ENCODE data around the gene KCNQ1. TPM values are rescaled to one million over a fixed set of nuclear protein-coding genes. Genes with fewer than 3 reads are reported as not detected.

KCNQ1 gene
- polyA plus RNA-seq, 5 donors, result 6.2 to 11.5 (median 8.5) TPM

DNA sequence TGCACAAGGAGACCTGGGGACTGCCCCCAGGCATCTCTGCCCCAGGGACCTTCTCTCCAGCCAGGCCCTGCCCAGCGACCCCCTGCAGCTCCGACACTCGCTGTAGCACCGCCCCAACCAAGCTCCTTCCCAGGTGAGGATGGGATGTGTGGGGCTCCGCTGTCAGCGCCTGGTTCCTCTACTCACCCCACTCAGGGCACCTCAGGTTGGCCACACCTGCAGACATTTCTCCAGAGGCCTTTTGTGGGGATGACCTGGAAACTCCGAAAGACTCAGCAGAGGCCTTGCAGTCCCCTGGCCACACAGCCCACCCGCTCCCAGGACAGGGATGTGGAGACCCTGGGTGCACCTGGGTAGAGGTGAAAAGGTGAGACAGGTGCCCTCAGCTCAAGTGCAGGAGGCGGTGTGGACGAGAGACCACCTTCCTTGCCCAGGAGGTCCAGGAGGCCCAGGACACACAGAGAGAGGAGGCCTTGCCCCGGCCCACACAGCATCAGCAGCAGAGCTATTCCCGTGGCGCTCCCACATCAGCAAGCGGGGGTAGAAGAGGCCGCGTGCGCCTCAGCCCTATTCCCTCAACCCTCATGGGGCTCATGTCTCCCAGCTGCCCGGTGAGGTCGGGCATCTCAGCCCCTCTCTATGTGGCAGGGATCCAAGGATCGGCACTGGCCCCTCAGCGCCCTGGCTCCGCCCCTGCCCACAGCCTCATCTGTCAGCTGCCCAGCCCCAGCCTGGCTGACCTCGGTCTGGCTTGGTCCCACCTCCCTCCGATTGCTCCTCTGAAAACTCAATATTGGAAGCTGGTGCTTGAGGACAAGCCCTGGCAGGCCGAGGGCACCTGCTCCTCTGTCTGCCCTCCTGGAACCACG lies 21.4 kb upstream of the KCNQ1 start:
- no peak for DNase-seq

DNA sequence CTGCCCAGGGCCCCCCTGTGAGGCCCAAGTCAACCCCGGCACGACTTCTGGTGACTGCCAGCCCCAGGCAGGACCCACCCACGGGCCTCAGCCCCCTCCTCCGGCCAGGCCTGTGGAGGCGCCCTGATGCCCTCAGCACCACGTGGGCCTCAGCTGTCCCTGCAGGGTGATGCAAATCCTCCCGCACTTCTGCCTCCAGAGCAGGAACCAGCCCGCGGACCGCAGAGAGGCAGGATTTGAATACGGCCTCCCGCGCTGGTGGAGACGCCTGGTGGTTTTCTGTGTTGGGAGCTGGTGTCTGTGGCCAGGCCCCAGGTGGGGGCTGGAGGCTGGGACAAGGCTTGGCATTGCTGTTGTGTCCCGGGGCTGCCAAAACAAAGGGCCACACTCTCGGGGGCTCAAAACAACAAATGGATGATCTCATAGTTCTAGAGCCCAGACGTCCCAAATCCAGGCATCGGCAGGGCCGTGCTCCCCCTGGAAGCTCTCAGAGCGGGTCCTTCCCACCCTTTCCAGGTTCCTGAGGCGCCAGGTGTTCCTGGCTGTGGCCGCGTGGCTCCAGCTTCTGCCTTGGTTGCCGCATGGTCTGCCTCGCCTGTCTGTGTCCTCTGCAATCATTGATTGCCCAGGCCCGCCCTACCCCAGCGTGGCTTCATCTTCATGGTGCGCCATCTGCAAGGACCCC lies 19.9 kb upstream of the KCNQ1 start:
- DNase-seq, result no peak

- no peak for DNase-seq
Measured at GRCh38 chr11:2425506-2425905, 19.3 kb upstream of the KCNQ1 start.

DNA sequence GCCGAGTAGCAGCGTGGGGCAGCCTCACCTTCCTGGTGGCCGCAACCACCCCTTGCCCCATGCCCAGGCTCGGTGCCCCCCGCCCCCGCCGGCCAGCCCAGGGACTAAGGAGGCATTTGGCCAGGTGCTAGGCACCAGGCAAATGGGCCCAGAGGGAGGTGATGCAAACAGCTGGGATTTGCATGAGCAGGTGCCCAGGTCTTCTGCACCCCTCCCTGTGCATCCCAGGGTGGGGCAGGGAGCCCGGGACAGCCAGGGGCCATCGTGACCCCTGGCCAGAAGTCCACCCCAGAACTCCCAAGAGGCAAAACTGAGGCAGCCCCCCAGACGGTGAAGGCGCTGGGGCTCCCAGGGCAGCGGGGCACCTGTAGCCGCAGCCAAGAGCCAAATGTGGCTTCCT lies 18.6 kb upstream of the KCNQ1 start:
- DNase-seq, result no peak

- no peak for DNase-seq
Measured at GRCh38 chr11:2426826-2427521, 17.8 kb upstream of the KCNQ1 start.

- DNase-seq, result no peak
Measured at GRCh38 chr11:2427721-2428321, 17.0 kb upstream of the KCNQ1 start.

GRCh38 chr11:2428322-2428795 lies 16.4 kb upstream of the KCNQ1 start:
- DNase-seq, result peak in 1 of 2 donors; percentile 47

GRCh38 chr11:2431395-2431794 lies 13.4 kb upstream of the KCNQ1 start:
- no peak for DNase-seq

- DNase-seq, result no peak
Measured at GRCh38 chr11:2432171-2432621, 12.6 kb upstream of the KCNQ1 start.

- DNase-seq, result no peak
Measured at GRCh38 chr11:2432628-2433071, 12.2 kb upstream of the KCNQ1 start.

DNA sequence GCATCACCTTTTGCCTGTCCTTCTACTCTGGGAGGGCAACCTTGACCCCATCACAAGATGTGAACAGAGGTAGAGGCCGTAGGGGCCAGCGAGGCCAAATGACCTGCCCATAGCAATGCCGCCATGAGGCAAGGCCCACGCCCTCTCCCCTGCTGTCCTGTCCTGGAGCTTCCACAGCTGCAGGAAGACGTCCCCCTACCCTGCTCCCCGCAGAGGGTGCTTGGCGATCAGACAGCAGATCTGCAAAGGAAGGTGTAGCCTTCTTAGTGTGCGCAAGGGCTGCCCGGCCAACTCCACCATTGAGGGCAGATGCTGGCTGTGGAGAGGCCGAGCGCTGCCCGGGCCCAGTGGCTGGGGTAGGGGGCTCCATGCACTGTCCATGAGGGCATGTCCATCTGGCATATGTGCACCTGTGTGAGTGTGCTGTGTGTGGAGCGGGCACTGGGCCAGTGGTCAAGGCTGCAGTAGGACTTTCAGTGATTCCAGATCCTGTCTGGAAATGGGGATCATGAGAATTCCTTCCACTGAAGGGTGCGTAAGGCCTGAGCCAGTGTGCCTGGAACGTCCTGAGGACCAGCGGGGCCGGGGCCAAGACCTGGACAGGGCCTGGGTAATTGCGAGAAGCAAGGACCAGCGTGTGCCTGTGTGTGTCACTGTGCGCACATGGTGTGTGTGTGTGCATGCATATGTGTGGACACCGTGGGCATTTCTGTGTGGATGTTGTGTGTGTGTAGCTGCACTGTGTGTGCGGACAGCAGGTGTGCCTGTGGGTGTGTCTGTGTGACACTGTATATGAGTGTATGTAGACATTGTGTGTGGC lies 11.5 kb upstream of the KCNQ1 start:
- no peak for DNase-seq

DNA sequence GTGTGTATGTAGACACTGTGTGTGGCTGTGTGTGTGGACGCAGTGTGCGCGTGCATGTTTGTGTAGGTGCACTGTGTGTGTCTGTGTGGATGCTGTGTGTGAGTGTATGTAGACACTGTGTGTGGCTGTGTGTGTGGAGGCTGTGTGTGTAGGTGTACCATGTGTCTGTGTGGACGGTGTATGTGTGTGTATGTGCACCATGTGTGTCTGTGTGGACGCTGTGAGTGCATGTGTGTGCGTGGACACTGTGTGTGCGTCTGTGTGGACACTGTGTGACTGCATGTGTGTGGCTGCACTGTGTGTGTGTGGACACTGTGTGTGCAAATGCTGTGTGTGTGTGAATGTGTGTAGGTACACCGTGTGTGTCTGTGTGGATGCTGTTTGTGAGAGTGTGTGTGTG lies 10.8 kb upstream of the KCNQ1 start:
- no peak for DNase-seq

- no peak for DNase-seq
Measured at GRCh38 chr11:2434506-2435255, 10.1 kb upstream of the KCNQ1 start.

DNA sequence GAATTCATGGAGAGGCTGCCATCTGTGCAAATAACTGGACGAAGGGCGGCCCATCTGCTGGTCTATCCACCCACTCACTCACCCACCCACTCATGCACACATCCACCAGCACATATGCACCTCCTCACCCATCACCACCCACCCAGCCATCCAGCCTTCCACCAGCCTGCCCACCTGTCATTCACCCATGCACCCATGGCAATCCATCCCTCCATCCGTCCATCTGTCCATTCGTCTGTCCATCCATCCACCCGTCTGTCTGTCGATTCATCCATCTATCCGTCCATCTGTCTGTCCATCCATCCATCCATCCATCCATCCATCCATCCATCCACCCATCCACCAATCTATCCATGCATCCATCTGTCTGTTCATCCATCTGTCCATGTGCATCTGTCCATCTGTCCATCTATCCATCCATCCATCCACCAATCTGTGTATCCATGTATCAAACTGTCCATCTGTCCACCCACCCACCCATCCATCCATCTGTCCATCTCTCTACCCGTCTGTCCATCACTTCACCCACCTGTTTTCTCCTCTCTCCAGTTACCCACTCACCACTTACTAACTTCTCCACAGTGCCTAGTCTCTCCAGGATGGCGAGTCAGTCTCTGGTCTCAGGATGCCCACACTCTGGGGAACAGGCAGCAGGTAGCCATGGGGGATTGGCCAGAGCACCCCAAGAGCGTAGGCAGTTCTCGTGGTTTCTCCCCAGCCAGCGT lies 9.4 kb upstream of the KCNQ1 start:
- no peak for DNase-seq

GRCh38 chr11:2436013-2436520 lies 8.7 kb upstream of the KCNQ1 start:
- no peak for DNase-seq

GRCh38 chr11:2436521-2437031 lies 8.2 kb upstream of the KCNQ1 start:
- DNase-seq, result no peak

DNA sequence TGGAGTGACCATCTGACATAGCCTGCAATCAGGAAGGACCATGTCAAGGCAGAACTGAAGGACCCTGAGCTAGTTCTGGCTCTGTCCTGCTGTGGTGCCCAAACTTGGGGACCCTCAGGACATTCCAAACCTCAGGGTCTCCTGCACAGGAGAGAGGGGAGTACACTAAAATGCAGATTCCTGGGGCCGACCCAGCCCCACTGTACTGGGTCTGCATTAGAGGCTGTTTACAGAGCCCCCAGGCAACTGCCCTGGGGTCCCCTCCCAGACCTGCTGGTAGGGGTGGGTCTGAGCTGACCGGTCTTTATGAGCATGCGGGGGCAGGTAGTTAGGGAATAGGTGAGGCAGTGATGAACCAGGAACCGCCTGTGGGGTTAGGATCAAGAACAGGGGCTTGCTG lies 7.3 kb upstream of the KCNQ1 start:
- no peak for DNase-seq

GRCh38 chr11:2439820-2440219 lies 5.0 kb upstream of the KCNQ1 start:
- no peak for DNase-seq

GRCh38 chr11:2440646-2441045 lies 4.2 kb upstream of the KCNQ1 start:
- no peak for DNase-seq

Data from right lung (tissue), 5 donors.